ENCODE measurements around the gene SDSL. TPM values are rescaled to one million over a fixed set of nuclear protein-coding genes. Genes with fewer than 3 reads are reported as not detected.
A peak's percentile ranks its signal among the peaks of the same experiment; 100 is the strongest.

Gene SDSL
- total RNA-seq, 2 experiments from 2014 or later: not detected

- H3K4me3 Mint-ChIP-seq: no peak overlapping the region
- no peaks in the 10 kb centered on the region for H3K9me3 Mint-ChIP-seq
- DNase-seq: no peak
- intact Hi-C loops (cut with micrococcal nuclease): loop anchor here (5.0 kb wide), 1 partner anchor 477 kb away; no protein-coding TSS in a partner anchor
- no peaks in the 10 kb centered on the region for H3K36me3 Mint-ChIP-seq (ENCODE audit: low read depth)
- no peaks in the 10 kb centered on the region for H3K4me1 Mint-ChIP-seq (ENCODE audit: low read depth)
- H3K27ac Mint-ChIP-seq: no peak overlapping the region
- no peaks in the 10 kb centered on the region for H3K27me3 Mint-ChIP-seq (ENCODE audit: low read depth)
- CTCF ChIA-PET: no interaction called here
Observed at GRCh38 chr12:113435367-113435766, 13.2 kb downstream of the SDSL start.

GRCh38 chr12:113436586-113436985, 14.4 kb downstream of the SDSL start:
- Mint-ChIP-seq H3K4me3 (no peak overlapping the region), H3K27me3 (ENCODE audit: low read depth) (no peaks in the 10 kb centered on the region), H3K27ac (no peak overlapping the region), H3K4me1 (ENCODE audit: low read depth) (no peaks in the 10 kb centered on the region), H3K9me3 (no peaks in the 10 kb centered on the region), H3K36me3 (ENCODE audit: low read depth) (no peaks in the 10 kb centered on the region)
- CTCF ChIA-PET: interaction anchor here (0.8 kb wide), 1 partner anchor 11 kb away, joined by 3 read pairs; no protein-coding TSS in a partner anchor
- intact Hi-C loops (cut with micrococcal nuclease): loop anchor here (5.0 kb wide), 1 partner anchor 476 kb away; no protein-coding TSS in a partner anchor
- no peak for DNase-seq

GRCh38 chr12:113436993-113437728, 15.0 kb downstream of the SDSL start:
- intact Hi-C loops (cut with micrococcal nuclease): loop anchor here (5.0 kb wide), 1 partner anchor 475 kb away; no protein-coding TSS in a partner anchor
- Mint-ChIP-seq H3K36me3 (ENCODE audit: low read depth) (no peaks in the 10 kb centered on the region), H3K4me3 (no peak overlapping the region), H3K27ac (no peak overlapping the region), H3K9me3 (no peaks in the 10 kb centered on the region), H3K4me1 (ENCODE audit: low read depth) (no peaks in the 10 kb centered on the region), H3K27me3 (ENCODE audit: low read depth) (no peaks in the 10 kb centered on the region)
- no peak for DNase-seq
- CTCF ChIA-PET: interaction anchor here (0.8 kb wide), 1 partner anchor 12 kb away, joined by 3 read pairs; no protein-coding TSS in a partner anchor

GRCh38 chr12:113437729-113438100, 15.5 kb downstream of the SDSL start:
- Mint-ChIP-seq H3K36me3 (ENCODE audit: low read depth) (no peaks in the 10 kb centered on the region), H3K27me3 (ENCODE audit: low read depth) (no peaks in the 10 kb centered on the region), H3K27ac (no peak overlapping the region), H3K4me3 (no peak overlapping the region), H3K4me1 (ENCODE audit: low read depth) (no peaks in the 10 kb centered on the region), H3K9me3 (no peaks in the 10 kb centered on the region)
- DNase-seq: no peak
- CTCF ChIA-PET: no interaction called here
- intact Hi-C loops (cut with micrococcal nuclease): loop anchor here (5.0 kb wide), 1 partner anchor 475 kb away; no protein-coding TSS in a partner anchor

GRCh38 chr12:113438523-113439300, 16.5 kb downstream of the SDSL start:
- no peak overlapping the region for H3K27ac Mint-ChIP-seq
- CTCF ChIA-PET: no interaction called here
- intact Hi-C loops (cut with micrococcal nuclease): loop anchor here (5.0 kb wide), 1 partner anchor 474 kb away; no protein-coding TSS in a partner anchor

GRCh38 chr12:113439301-113439597, 17.1 kb downstream of the SDSL start:
- no peak overlapping the region for H3K27ac Mint-ChIP-seq
- no peaks in the 10 kb centered on the region for H3K9me3 Mint-ChIP-seq
- peaks cover 3% of the 10 kb centered on the region for H3K27me3 Mint-ChIP-seq (ENCODE audit: low read depth)
- no peak overlapping the region for H3K4me3 Mint-ChIP-seq
- DNase-seq: no peak
- H3K4me1 Mint-ChIP-seq (ENCODE audit: low read depth): no peaks in the 10 kb centered on the region
- intact Hi-C loops (cut with micrococcal nuclease): loop anchor here (5.0 kb wide), 1 partner anchor 473 kb away; no protein-coding TSS in a partner anchor
- CTCF ChIA-PET: no interaction called here
- H3K36me3 Mint-ChIP-seq (ENCODE audit: low read depth): no peaks in the 10 kb centered on the region

More at GRCh38 chr12:113438523-113439300, 16.5 kb downstream of the SDSL start:
- Mint-ChIP-seq H3K4me3 (no peak overlapping the region), H3K4me1 (ENCODE audit: low read depth) (no peaks in the 10 kb centered on the region), H3K36me3 (ENCODE audit: low read depth) (no peaks in the 10 kb centered on the region), H3K27me3 (ENCODE audit: low read depth) (peaks cover 3% of the 10 kb centered on the region), H3K9me3 (no peaks in the 10 kb centered on the region)
- no peak for DNase-seq

- CTCF ChIA-PET: no interaction called here
- Mint-ChIP-seq H3K9me3 (no peaks in the 10 kb centered on the region), H3K4me1 (ENCODE audit: low read depth) (no peaks in the 10 kb centered on the region), H3K27me3 (ENCODE audit: low read depth) (peaks cover 3% of the 10 kb centered on the region), H3K4me3 (no peak overlapping the region), H3K27ac (no peak overlapping the region), H3K36me3 (ENCODE audit: low read depth) (no peaks in the 10 kb centered on the region)
- DNase-seq: peak; percentile 28
- intact Hi-C loops (cut with micrococcal nuclease): loop anchor here (5.0 kb wide), 1 partner anchor 473 kb away; no protein-coding TSS in a partner anchor
Observed at GRCh38 chr12:113439606-113440030, 17.4 kb downstream of the SDSL start.

GRCh38 chr12:113440336-113440735, 18.2 kb downstream of the SDSL start:
- CTCF ChIA-PET: interaction anchor here (0.8 kb wide), 1 partner anchor 15 kb away, joined by 3 read pairs; no protein-coding TSS in a partner anchor
- Mint-ChIP-seq H3K27ac (no peak overlapping the region), H3K9me3 (no peaks in the 10 kb centered on the region), H3K4me3 (no peak overlapping the region), H3K4me1 (ENCODE audit: low read depth) (no peaks in the 10 kb centered on the region), H3K36me3 (ENCODE audit: low read depth) (no peaks in the 10 kb centered on the region), H3K27me3 (ENCODE audit: low read depth) (peaks cover 3% of the 10 kb centered on the region)
- intact Hi-C loops (cut with micrococcal nuclease): no loop called here
- DNase-seq: no peak

- Mint-ChIP-seq H3K27me3 (ENCODE audit: low read depth) (peaks cover 5% of the 10 kb centered on the region), H3K36me3 (ENCODE audit: low read depth) (no peaks in the 10 kb centered on the region), H3K4me1 (ENCODE audit: low read depth) (no peaks in the 10 kb centered on the region), H3K9me3 (no peaks in the 10 kb centered on the region), H3K27ac (no peak overlapping the region), H3K4me3 (no peak overlapping the region)
- CTCF ChIA-PET: interaction anchor here (0.8 to 1.0 kb wide), 2 partner anchors 16 to 220 kb away, joined by 3 read pairs; no protein-coding TSS in a partner anchor
- intact Hi-C loops (cut with micrococcal nuclease): no loop called here
- DNase-seq: no peak
Observed at GRCh38 chr12:113440947-113441782, 19.0 kb downstream of the SDSL start.

- intact Hi-C loops (cut with micrococcal nuclease): no loop called here
- H3K9me3 Mint-ChIP-seq: no peaks in the 10 kb centered on the region
- DNase-seq: no peak
- no peaks in the 10 kb centered on the region for H3K4me1 Mint-ChIP-seq (ENCODE audit: low read depth)
- no peak overlapping the region for H3K4me3 Mint-ChIP-seq
- H3K27ac Mint-ChIP-seq: no peak overlapping the region
- CTCF ChIA-PET: no interaction called here
- H3K36me3 Mint-ChIP-seq (ENCODE audit: low read depth): no peaks in the 10 kb centered on the region
- peaks cover 11% of the 10 kb centered on the region for H3K27me3 Mint-ChIP-seq (ENCODE audit: low read depth)
Observed at GRCh38 chr12:113443030-113443539, 20.9 kb downstream of the SDSL start.

GRCh38 chr12:113445544-113446171, 23.5 kb downstream of the SDSL start:
- H3K4me1 Mint-ChIP-seq (ENCODE audit: low read depth): no peaks in the 10 kb centered on the region
- H3K4me3 Mint-ChIP-seq: no peak overlapping the region
- no peak overlapping the region for H3K27ac Mint-ChIP-seq
- intact Hi-C loops (cut with micrococcal nuclease): no loop called here
- CTCF ChIA-PET: interaction anchor here (1.3 kb wide), 2 partner anchors 16 to 20 kb away, joined by 4 to 7 read pairs; no protein-coding TSS in a partner anchor
- no peak for DNase-seq
- H3K9me3 Mint-ChIP-seq: no peaks in the 10 kb centered on the region
- H3K27me3 Mint-ChIP-seq (ENCODE audit: low read depth): peaks cover 17% of the 10 kb centered on the region
- H3K36me3 Mint-ChIP-seq (ENCODE audit: low read depth): no peaks in the 10 kb centered on the region

Measured in activated naive CD4-positive, alpha-beta T cell treated with anti-CD3 and anti-CD28 coated beads for 36 hours (primary cell).